KMS-11 (cell line): ENCODE measurements around the gene PHF21B.
"Not testable (repeated sequence)": the region's sequence is repeated elsewhere in the genome, so short reads cannot be mapped to it uniquely, and the experiment has no call there.

Experiments
- H2AFZ ChIP-seq: fragments of 200-600 bp; sonication (generic); 2 replicates; pipeline ENCODE4 v1.6.1; 2016; ENCODE audit warnings: antibody characterized with exemption, mixed run types, low read depth
- H3K27ac ChIP-seq: fragments of 200-600 bp; sonication (generic); 2 replicates; pipeline ENCODE4 v1.6.1; 2016; ENCODE audit warnings: mild to moderate bottlenecking, mixed run types
- H3K27me3 ChIP-seq: fragments of 200-600 bp; sonication (generic); 2 replicates; pipeline ENCODE4 v1.6.1; 2017; ENCODE audit warnings: mild to moderate bottlenecking, low read depth, mixed run types, moderate library complexity; ENCODE audit not compliant: insufficient read depth
- H3K36me3 ChIP-seq: fragments of 200-600 bp; sonication (generic); 2 replicates; pipeline ENCODE4 v1.6.1; 2017; ENCODE audit warnings: mild to moderate bottlenecking, mixed run types; ENCODE audit not compliant: insufficient read depth
- H3K4me1 ChIP-seq: fragments of 200-600 bp; sonication (generic); 2 replicates; pipeline ENCODE4 v1.6.1; 2016; ENCODE audit warnings: mild to moderate bottlenecking, low read depth, mixed run types; ENCODE audit not compliant: poor library complexity, severe bottlenecking
- H3K4me2 ChIP-seq: fragments of 200-600 bp; sonication (generic); 2 replicates; pipeline ENCODE4 v1.7.0; 2016; ENCODE audit warnings: mild to moderate bottlenecking, mixed run types
- H3K4me3 ChIP-seq: fragments of 200-600 bp; sonication (generic); IDR thresholded peaks from 2 replicates; pipeline ENCODE4 v1.6.1; 2017; ENCODE audit warnings: low read depth, low read length, mixed read lengths; ENCODE audit not compliant: insufficient read depth
- H3K79me2 ChIP-seq: fragments of 200-600 bp; sonication (generic); 2 replicates; pipeline ENCODE4 v1.6.1; 2016; ENCODE audit warnings: low read depth, mixed run types; ENCODE audit not compliant: insufficient read depth
- H3K9ac ChIP-seq: fragments of 200-600 bp; sonication (generic); 2 replicates; pipeline ENCODE4 v1.6.1; 2016; ENCODE audit warnings: mild to moderate bottlenecking, mixed run types
- H4K20me1 ChIP-seq: fragments of 200-600 bp; sonication (generic); 2 replicates; pipeline ENCODE4 v1.6.1; 2016; ENCODE audit warnings: mild to moderate bottlenecking, mixed run types; ENCODE audit not compliant: insufficient read depth
- CTCF ChIP-seq: fragments of 200-600 bp; sonication (generic); conservative IDR thresholded peaks from 2 replicates; pipeline ENCODE4 v1.6.1; 2017; ENCODE audit warnings: low read depth, mild to moderate bottlenecking, antibody characterized with exemption, low read length, moderate library complexity, mixed read lengths

The PHF21B gene

GRCh38 chr22:44906999-44907644 is 102.7 kb downstream of the PHF21B start:
- Histone ChIP-seq H3K27me3 (peaks cover 2% of the 10 kb centered on the region; the same call in 1 of the 2 replicates), H3K9ac (no peak overlapping the region), H2AFZ (no peak overlapping the region), H3K79me2 (no peaks in the 10 kb centered on the region), H3K27ac (no peak overlapping the region), H4K20me1 (no peaks in the 10 kb centered on the region), H3K36me3 (no peaks in the 10 kb centered on the region), H3K4me3 (no peak overlapping the region), H3K4me2 (no peak overlapping the region), H3K4me1 (no peaks in the 10 kb centered on the region)
- no peak for TF ChIP-seq CTCF

GRCh38 chr22:44906248-44906936 is 103.4 kb downstream of the PHF21B start:
- Histone ChIP-seq H4K20me1 (no peaks in the 10 kb centered on the region), H3K79me2 (no peaks in the 10 kb centered on the region), H3K36me3 (no peaks in the 10 kb centered on the region), H3K27ac (no peak overlapping the region), H3K4me2 (no peak overlapping the region), H3K27me3 (peaks cover 2% of the 10 kb centered on the region; the same call in 1 of the 2 replicates), H3K9ac (no peak overlapping the region), H2AFZ (no peak overlapping the region), H3K4me1 (no peaks in the 10 kb centered on the region), H3K4me3 (no peak overlapping the region)
- TF ChIP-seq CTCF = no peak

- not testable (repeated sequence) for H4K20me1 ChIP-seq, H3K36me3 ChIP-seq, H3K27ac ChIP-seq, H3K4me3 ChIP-seq, H3K79me2 ChIP-seq, H3K4me1 ChIP-seq, H3K4me2 ChIP-seq, H2AFZ ChIP-seq, H3K9ac ChIP-seq, H3K27me3 ChIP-seq
These were observed 105.2 kb downstream of the PHF21B start for GRCh38 chr22:44904492-44905152.

GRCh38 chr22:44903164-44903563 is 106.6 kb downstream of the PHF21B start:
- H3K27ac ChIP-seq, H3K4me3 ChIP-seq, H3K4me1 ChIP-seq, H3K36me3 ChIP-seq, H3K79me2 ChIP-seq, H3K4me2 ChIP-seq, H2AFZ ChIP-seq, H3K9ac ChIP-seq, H4K20me1 ChIP-seq, H3K27me3 ChIP-seq: not testable (repeated sequence)

- Histone ChIP-seq H3K4me1 (no peaks in the 10 kb centered on the region), H2AFZ (no peak overlapping the region), H3K79me2 (no peaks in the 10 kb centered on the region), H3K9ac (no peak overlapping the region), H3K4me3 (no peak overlapping the region), H4K20me1 (no peaks in the 10 kb centered on the region), H3K27me3 (peaks cover 2% of the 10 kb centered on the region; the same call in 1 of the 2 replicates), H3K27ac (no peak overlapping the region), H3K4me2 (no peak overlapping the region), H3K36me3 (no peaks in the 10 kb centered on the region)
- TF ChIP-seq CTCF = no peak
These were observed 108.5 kb downstream of the PHF21B start for GRCh38 chr22:44901301-44901700.
